Neural cell (in vitro differentiated cells): ENCODE results near the gene HSPB3. TPM values are rescaled to one million over a fixed set of nuclear protein-coding genes. Genes with fewer than 3 reads are reported as not detected.

Experiments used
- H2AFZ ChIP-seq: fragments of 200-600, 300-800 bp; sonication (generic), shearing (Covaris generic); 2 replicates; pipeline ENCODE4 v1.6.0; 2014; ENCODE audit warnings: low read depth, mild to moderate bottlenecking, antibody characterized with exemption, low read length, moderate library complexity
- H3F3A ChIP-seq: fragments of 200-600 bp; shearing (Covaris generic); 2 replicates; pipeline ENCODE4 v1.6.1; 2016; ENCODE audit warnings: mild to moderate bottlenecking, moderate library complexity, mixed read lengths, antibody characterized with exemption, low read length; ENCODE audit not compliant: insufficient read depth, poor library complexity, severe bottlenecking
- H3K27ac ChIP-seq: fragments of 200-600, 300-800 bp; sonication (generic), shearing (Covaris generic); 2 replicates; pipeline ENCODE4 v1.5.1; 2014; ENCODE audit warnings: mild to moderate bottlenecking, low read length, moderate library complexity
- H3K27me3 ChIP-seq: fragments of 300-800, 200-600 bp; sonication (generic), shearing (Covaris generic); 2 replicates; pipeline ENCODE4 v1.6.0; 2014; ENCODE audit warnings: mild to moderate bottlenecking, low read depth, low read length, moderate library complexity; ENCODE audit not compliant: insufficient read depth
- H3K36me3 ChIP-seq: fragments of 300-800, 200-600 bp; sonication (generic), shearing (Covaris generic); 2 replicates; pipeline ENCODE4 v1.5.1; 2014; ENCODE audit warnings: mild to moderate bottlenecking, antibody characterized with exemption, low read length, moderate library complexity; ENCODE audit not compliant: insufficient read depth
- H3K4me2 ChIP-seq: fragments of 300-800, 200-600 bp; sonication (generic), shearing (Covaris generic); 2 replicates; pipeline ENCODE4 v1.6.0; 2014; ENCODE audit warnings: mild to moderate bottlenecking, low read length
- H3K4me3 ChIP-seq: fragments of 300-800, 200-600 bp; sonication (generic), shearing (Covaris generic); 2 replicates; pipeline ENCODE4 v1.5.1; 2014; ENCODE audit warnings: mild to moderate bottlenecking, low read length, moderate library complexity
- H3K79me2 ChIP-seq: fragments of 200-600 bp; shearing (Covaris generic); replicated peaks from 2 replicates; pipeline ENCODE4 v1.6.0; 2014; ENCODE audit warnings: mild to moderate bottlenecking, low read length, moderate library complexity; ENCODE audit not compliant: insufficient read depth
- H3K9ac ChIP-seq: fragments of 300-800, 200-600 bp; sonication (generic), shearing (Covaris generic); 2 replicates; pipeline ENCODE4 v1.6.1; 2016; ENCODE audit warnings: mild to moderate bottlenecking, low read length, mixed read lengths
- H3K9me2 ChIP-seq: fragments of 200-600 bp; shearing (Covaris generic); 2 replicates; pipeline ENCODE4 v1.6.1; 2016; ENCODE audit warnings: mild to moderate bottlenecking, low read length, mixed read lengths; ENCODE audit not compliant: insufficient read depth
- H3K9me3 ChIP-seq: fragments of 200-600, 300-800 bp; sonication (generic), shearing (Covaris generic); 2 replicates; pipeline ENCODE4 v1.6.1; 2016; ENCODE audit warnings: mild to moderate bottlenecking, mixed run types, low read length, moderate library complexity, mixed read lengths
- H4K20me1 ChIP-seq: fragments of 200-600 bp; shearing (Covaris generic); 2 replicates; pipeline ENCODE4 v1.6.1; 2016; ENCODE audit warnings: mild to moderate bottlenecking, mixed run types; ENCODE audit not compliant: insufficient read depth
- EP300 ChIP-seq: fragments of 450-650 bp; conservative IDR thresholded peaks from 2 replicates; pipeline ENCODE4 v1.6.1; 2014; ENCODE audit warnings: antibody characterized with exemption, mild to moderate bottlenecking, moderate library complexity; ENCODE audit not compliant: poor library complexity, severe bottlenecking
- EZH2 ChIP-seq: fragments of 200-600, 300-800 bp; shearing (Covaris generic), sonication (generic); IDR thresholded peaks from 2 replicates; pipeline ENCODE4 v1.6.1; 2014; ENCODE audit warnings: antibody characterized with exemption, low read length, borderline replicate concordance, mild to moderate bottlenecking; ENCODE audit not compliant: insufficient read depth, poor library complexity, severe bottlenecking
- MXI1 ChIP-seq: fragments of 450-650 bp; conservative IDR thresholded peaks from 2 replicates; pipeline ENCODE4 v1.6.1; 2014; ENCODE audit warnings: antibody characterized with exemption, mild to moderate bottlenecking; ENCODE audit not compliant: poor library complexity, severe bottlenecking
- POLR2AphosphoS5 ChIP-seq: IDR thresholded peaks from 2 replicates; pipeline ENCODE4 v1.6.1; 2012
- RAD21 ChIP-seq: fragments of 450-650 bp; conservative IDR thresholded peaks from 2 replicates; pipeline ENCODE4 v1.6.1; 2014; ENCODE audit warnings: antibody characterized with exemption, mild to moderate bottlenecking, moderate library complexity
- REST ChIP-seq: IDR thresholded peaks from 2 replicates; pipeline ENCODE4 v1.6.1; 2012; ENCODE audit warnings: borderline replicate concordance
- SMC3 ChIP-seq: fragments of 450-650 bp; conservative IDR thresholded peaks from 2 replicates; pipeline ENCODE4 v1.6.1; 2014; ENCODE audit warnings: antibody characterized with exemption, mild to moderate bottlenecking, moderate library complexity; ENCODE audit not compliant: poor library complexity
- TAF1 ChIP-seq: IDR thresholded peaks from 2 replicates; pipeline ENCODE4 v1.6.1; 2012; ENCODE audit warnings: low read depth
- polyA plus RNA-seq: library from polyadenylated mRNA; depleted of rRNA; stranded (reverse); fragments of >200 nt; gene quantifications from 2 replicates; pipeline ENCODE4 v1.2.3, GENCODE V29; 2014
- TF ChIP-seq, protein P1 (sequence below): fragments of 450-650 bp; IDR thresholded peaks from 2 replicates; pipeline ENCODE4 v1.5.1; 2014; ENCODE audit warnings: antibody characterized with exemption, mild to moderate bottlenecking, moderate library complexity; ENCODE audit not compliant: poor library complexity, severe bottlenecking

The HSPB3 gene
- polyA plus RNA-seq, 1 donor from 2014 or later, result not detected

DNA sequence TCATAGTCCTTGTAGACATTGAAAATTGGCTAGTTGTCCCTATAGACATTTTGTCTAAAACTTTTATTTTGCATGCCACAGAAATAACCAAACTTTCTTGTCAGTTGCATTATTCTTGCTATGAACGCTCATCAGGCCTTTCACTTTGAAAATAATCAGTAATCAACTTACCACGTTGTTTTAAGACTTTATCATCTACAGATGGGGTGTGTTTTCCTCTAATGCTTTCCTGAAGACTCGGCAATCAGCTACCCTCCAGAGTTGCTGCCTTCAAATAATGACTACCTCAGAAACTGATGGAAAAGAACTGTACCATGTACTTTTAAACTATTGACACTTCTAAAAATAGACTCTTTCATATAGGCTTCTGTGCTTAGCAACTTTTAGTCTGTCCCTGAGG lies 33.5 kb upstream of the HSPB3 start:
- no peak overlapping the region for H3K27ac ChIP-seq
- no peaks in the 10 kb centered on the region for H3K9me2 ChIP-seq
- no peaks in the 10 kb centered on the region for H3K27me3 ChIP-seq
- no peaks in the 10 kb centered on the region for H3K79me2 ChIP-seq
- no peak for TF ChIP-seq REST
- TF ChIP-seq, protein P1, sequence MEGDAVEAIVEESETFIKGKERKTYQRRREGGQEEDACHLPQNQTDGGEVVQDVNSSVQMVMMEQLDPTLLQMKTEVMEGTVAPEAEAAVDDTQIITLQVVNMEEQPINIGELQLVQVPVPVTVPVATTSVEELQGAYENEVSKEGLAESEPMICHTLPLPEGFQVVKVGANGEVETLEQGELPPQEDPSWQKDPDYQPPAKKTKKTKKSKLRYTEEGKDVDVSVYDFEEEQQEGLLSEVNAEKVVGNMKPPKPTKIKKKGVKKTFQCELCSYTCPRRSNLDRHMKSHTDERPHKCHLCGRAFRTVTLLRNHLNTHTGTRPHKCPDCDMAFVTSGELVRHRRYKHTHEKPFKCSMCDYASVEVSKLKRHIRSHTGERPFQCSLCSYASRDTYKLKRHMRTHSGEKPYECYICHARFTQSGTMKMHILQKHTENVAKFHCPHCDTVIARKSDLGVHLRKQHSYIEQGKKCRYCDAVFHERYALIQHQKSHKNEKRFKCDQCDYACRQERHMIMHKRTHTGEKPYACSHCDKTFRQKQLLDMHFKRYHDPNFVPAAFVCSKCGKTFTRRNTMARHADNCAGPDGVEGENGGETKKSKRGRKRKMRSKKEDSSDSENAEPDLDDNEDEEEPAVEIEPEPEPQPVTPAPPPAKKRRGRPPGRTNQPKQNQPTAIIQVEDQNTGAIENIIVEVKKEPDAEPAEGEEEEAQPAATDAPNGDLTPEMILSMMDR, result no peak
- TF ChIP-seq EP300, result no peak
- no peak for TF ChIP-seq POLR2AphosphoS5
- no peak for TF ChIP-seq EZH2
- TF ChIP-seq SMC3, result no peak
- TF ChIP-seq RAD21, result no peak
- no peak for TF ChIP-seq MXI1
- no peak for TF ChIP-seq TAF1
- no peaks in the 10 kb centered on the region for H3K9me3 ChIP-seq
- H4K20me1 ChIP-seq, result no peaks in the 10 kb centered on the region
- H2AFZ ChIP-seq, result no peak overlapping the region
- no peaks in the 10 kb centered on the region for H3F3A ChIP-seq
- H3K9ac ChIP-seq, result no peak overlapping the region
- H3K4me3 ChIP-seq, result no peak overlapping the region
- H3K36me3 ChIP-seq, result no peaks in the 10 kb centered on the region
- no peak overlapping the region for H3K4me2 ChIP-seq

- Histone ChIP-seq H3K79me2 (no peaks in the 10 kb centered on the region), H3K9me2 (no peaks in the 10 kb centered on the region), H3K36me3 (no peaks in the 10 kb centered on the region), H2AFZ (no peak overlapping the region), H3K27ac (no peak overlapping the region), H3K27me3 (no peaks in the 10 kb centered on the region), H3K4me3 (no peak overlapping the region), H4K20me1 (no peaks in the 10 kb centered on the region), H3K4me2 (no peak overlapping the region), H3K9ac (no peak overlapping the region), H3K9me3 (no peaks in the 10 kb centered on the region), H3F3A (no peaks in the 10 kb centered on the region)
- no peak for TF ChIP-seq RAD21
- no peak for TF ChIP-seq EZH2
- TF ChIP-seq TAF1, result no peak
- no peak for TF ChIP-seq REST
- TF ChIP-seq SMC3, result no peak
- TF ChIP-seq, protein P1, result no peak
- no peak for TF ChIP-seq MXI1
Observed at GRCh38 chr5:54425258-54425657, 30.2 kb upstream of the HSPB3 start.
